Adrenal gland (tissue), 12 donors: ENCODE results near the gene PRKAR1A. TPM values are rescaled to one million over a fixed set of nuclear protein-coding genes. Genes with fewer than 3 reads are reported as not detected.

Experiments
- DNase-seq, 7 donors: peaks; one replicate each; pipeline ENCODE4 v3.0.0-alpha.2; 2019 to 2020
- H3K27ac ChIP-seq, 5 donors: fragments of 200-600 bp; sonication (generic) in 4 of 5; 1 replicate in 3 of 5; 2 replicates in 2 of 5; pipeline versions ENCODE4 v1.5.1 to v1.8.0; 2016 to 2020; ENCODE audit warnings: mild to moderate bottlenecking in 1 of 5
- H3K27me3 ChIP-seq: fragments of 200-600 bp; 2 replicates; pipeline ENCODE4 v1.8.0; 2021
- H3K36me3 ChIP-seq, 2 donors: fragments of 200-600 bp; replicated peaks in 1 of 2; 1 replicate in 1 of 2; 2 replicates in 1 of 2; pipeline versions ENCODE4 v1.5.1 to v1.8.0; 2018 to 2022
- H3K4me1 ChIP-seq, 2 donors: fragments of 200-600 bp; replicated peaks in 1 of 2; 1 replicate in 1 of 2; 2 replicates in 1 of 2; pipeline versions ENCODE4 v1.5.1 to v1.8.0; 2018 to 2021
- H3K4me3 ChIP-seq, 4 donors: fragments of 200-600 bp; sonication (generic) in 3 of 4; one replicate each; pipeline ENCODE4 v1.5.1; 2016 to 2018
- H3K9me3 ChIP-seq, 3 donors: fragments of 200-600 bp; sonication (generic) in 1 of 3; replicated peaks in 1 of 3; 1 replicate in 2 of 3; 2 replicates in 1 of 3; pipeline versions ENCODE4 v1.5.1 to v1.8.0; 2016 to 2021
- POLR2A ChIP-seq, 2 donors: fragments of 450-650 bp; IDR thresholded peaks; one replicate each; pipeline ENCODE4 v1.6.1; 2017; ENCODE audit warnings: antibody characterized with exemption in 2 of 2, mild to moderate bottlenecking in 2 of 2, moderate library complexity in 1 of 2
- WGBS, 4 donors: extraction: QIAGEN DNeasy Blood & Tissue Kit in 2 of 4; methylation state at CpG; one replicate each; pipeline versions ENCODE4 v1.1.5 to v1.1.7; 2013 to 2017; 5-methylcytosine and 5-hydroxymethylcytosine counted together
- intact Hi-C, 2 donors: fragments of 100-400 bp; cut with DNase I; formaldehyde crosslinking; loops; one replicate each; pipeline versions ENCODE4 v1.14.1 to v1.15.0; 2022 to 2023
- polyA plus RNA-seq, 3 donors: library from polyadenylated mRNA; stranded (reverse); fragments of 200-250 nt in 2 of 3; fragments of 350-450 nt in 1 of 3; fragmentation: Illumina TruSeq in 1 of 3; extraction: RNeasy Lipid Tissue Mini Kit (QIAGEN cat#74804) in 1 of 3; gene quantifications; one replicate each; pipeline ENCODE4 v1.2.3, GENCODE V29; 2013 to 2014
- total RNA-seq, 9 donors: library from RNA; depleted of rRNA in 4 of 9; stranded (reverse); fragments of >200 nt in 4 of 9; fragments of 120-200 nt in 1 of 9; fragmentation: NEBNext Ultra II Directional in 1 of 9; extraction: Animal tissue kit (Norgen Biotek cat#: 25700) in 1 of 9; gene quantifications; one replicate each; pipeline versions ENCODE4 v1.1.0 to v1.2.4, GENCODE V29; 2013 to 2023
- TF ChIP-seq, protein P1 (sequence below), 6 experiments: fragments of 450-650 bp in 4 of 6; fragments of 200-600 bp in 2 of 6; sonication (generic) in 1 of 6; IDR thresholded peaks; 1 replicate in 5 of 6; 2 replicates in 1 of 6; pipeline versions ENCODE4 v1.5.1 to v1.8.0; 2016 to 2021; ENCODE audit warnings: antibody characterized with exemption in 6 of 6, mild to moderate bottlenecking in 2 of 6, moderate library complexity in 1 of 6
- donor health status: healthy with polysubstance abuse.
- donor health status: Bipolar disorder and iron deficiency.
- donor health status: DM: yes; HTN: yes; CAD: no.
- donor health status: DM: no; HTN: no; CAD: no.
- donor health status: DM: no; HTN: no; CAD: no.
- donor health status: DM: yes; HTN: yes; CAD: no.

The PRKAR1A gene
- total and polyA plus RNA-seq, 12 donors = 56.3 to 585 (median 388) TPM

- WGBS, 4 donors = 87 to 97% (median 90%) methylated on average over 2 of the region's 2 CpGs; no CpG with 5 or more reads in 1 of the 4 donors
- TF ChIP-seq POLR2A (IDR thresholded peaks at IDR 0.05) = no peak
- TF ChIP-seq, protein P1, sequence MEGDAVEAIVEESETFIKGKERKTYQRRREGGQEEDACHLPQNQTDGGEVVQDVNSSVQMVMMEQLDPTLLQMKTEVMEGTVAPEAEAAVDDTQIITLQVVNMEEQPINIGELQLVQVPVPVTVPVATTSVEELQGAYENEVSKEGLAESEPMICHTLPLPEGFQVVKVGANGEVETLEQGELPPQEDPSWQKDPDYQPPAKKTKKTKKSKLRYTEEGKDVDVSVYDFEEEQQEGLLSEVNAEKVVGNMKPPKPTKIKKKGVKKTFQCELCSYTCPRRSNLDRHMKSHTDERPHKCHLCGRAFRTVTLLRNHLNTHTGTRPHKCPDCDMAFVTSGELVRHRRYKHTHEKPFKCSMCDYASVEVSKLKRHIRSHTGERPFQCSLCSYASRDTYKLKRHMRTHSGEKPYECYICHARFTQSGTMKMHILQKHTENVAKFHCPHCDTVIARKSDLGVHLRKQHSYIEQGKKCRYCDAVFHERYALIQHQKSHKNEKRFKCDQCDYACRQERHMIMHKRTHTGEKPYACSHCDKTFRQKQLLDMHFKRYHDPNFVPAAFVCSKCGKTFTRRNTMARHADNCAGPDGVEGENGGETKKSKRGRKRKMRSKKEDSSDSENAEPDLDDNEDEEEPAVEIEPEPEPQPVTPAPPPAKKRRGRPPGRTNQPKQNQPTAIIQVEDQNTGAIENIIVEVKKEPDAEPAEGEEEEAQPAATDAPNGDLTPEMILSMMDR (IDR thresholded peaks at IDR 0.05) = no peak
- Histone ChIP-seq H3K9me3 (no peaks in the 10 kb centered on the region), H3K27me3 (no peaks in the 10 kb centered on the region), H3K36me3 (no peaks in the 10 kb centered on the region), H3K4me1 (no peaks in the 10 kb centered on the region), H3K27ac (peak overlapping the region in 1 of 5 donors; percentile 17), H3K4me3 (no peak overlapping the region)
- no peak for DNase-seq
- intact Hi-C loops = no loop called here
Observed at GRCh38 chr17:68576137-68576536, 63.9 kb downstream of the PRKAR1A start.

DNA sequence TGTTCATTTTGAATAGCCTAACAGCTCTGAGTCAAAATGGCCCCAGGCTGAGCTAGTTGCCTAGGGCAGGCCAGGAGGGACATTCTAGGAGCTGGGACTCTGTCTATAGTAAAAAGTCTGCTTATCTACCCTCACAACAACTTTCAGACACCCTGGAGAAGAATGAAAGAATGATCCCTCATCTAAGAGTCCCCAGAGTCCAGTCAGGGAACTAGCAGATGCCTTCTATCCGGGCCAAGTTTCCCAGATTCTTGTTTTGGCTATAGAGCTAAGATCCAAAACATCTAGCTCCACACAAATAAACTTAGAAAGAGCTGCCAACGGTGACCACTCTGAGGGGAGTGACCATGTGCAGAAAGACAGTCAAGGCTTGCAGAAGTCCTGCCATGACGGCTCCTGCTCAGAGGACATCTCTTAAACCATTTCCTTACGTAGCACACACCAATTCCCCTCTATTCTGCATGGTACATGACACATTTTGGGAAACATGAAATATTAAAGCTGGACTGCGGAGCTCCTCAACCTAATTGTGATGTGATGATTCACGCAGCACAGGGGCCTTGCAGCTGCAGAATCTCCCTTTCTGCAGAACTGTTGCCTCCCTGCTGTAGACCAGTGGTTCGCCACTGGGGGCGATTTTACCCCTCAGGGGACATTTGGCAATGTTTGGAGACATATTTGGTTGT, 64.7 kb downstream of the PRKAR1A start:
- no peaks in the 10 kb centered on the region for H3K4me1 ChIP-seq
- no peak overlapping the region for H3K4me3 ChIP-seq
- H3K27me3 ChIP-seq = no peaks in the 10 kb centered on the region
- intact Hi-C loops = no loop called here
- H3K36me3 ChIP-seq = no peaks in the 10 kb centered on the region
- 70 to 78% (median 72%) methylated on average over 8 of the region's 8 CpGs for WGBS, 4 donors
- no peak for TF ChIP-seq POLR2A (IDR thresholded peaks at IDR 0.05)
- TF ChIP-seq, protein P1 (IDR thresholded peaks at IDR 0.05) = no peak
- no peak for DNase-seq
- H3K9me3 ChIP-seq = no peaks in the 10 kb centered on the region
- peak overlapping the region in 1 of 5 donors; percentile 14 for H3K27ac ChIP-seq

- WGBS, 4 donors = 73 to 91% (median 85%) methylated on average over 3 of the region's 3 CpGs
- no peak overlapping the region for H3K4me3 ChIP-seq
- TF ChIP-seq, protein P1 (IDR thresholded peaks at IDR 0.05) = no peak
- no peak for TF ChIP-seq POLR2A (IDR thresholded peaks at IDR 0.05)
- no peaks in the 10 kb centered on the region for H3K9me3 ChIP-seq
- DNase-seq = no peak
- H3K4me1 ChIP-seq = no peaks in the 10 kb centered on the region
- no peaks in the 10 kb centered on the region for H3K27me3 ChIP-seq
- H3K36me3 ChIP-seq = no peaks in the 10 kb centered on the region
- intact Hi-C loops = no loop called here
- H3K27ac ChIP-seq = no peak overlapping the region
Observed at GRCh38 chr17:68577497-68577821, 65.2 kb downstream of the PRKAR1A start.

DNA sequence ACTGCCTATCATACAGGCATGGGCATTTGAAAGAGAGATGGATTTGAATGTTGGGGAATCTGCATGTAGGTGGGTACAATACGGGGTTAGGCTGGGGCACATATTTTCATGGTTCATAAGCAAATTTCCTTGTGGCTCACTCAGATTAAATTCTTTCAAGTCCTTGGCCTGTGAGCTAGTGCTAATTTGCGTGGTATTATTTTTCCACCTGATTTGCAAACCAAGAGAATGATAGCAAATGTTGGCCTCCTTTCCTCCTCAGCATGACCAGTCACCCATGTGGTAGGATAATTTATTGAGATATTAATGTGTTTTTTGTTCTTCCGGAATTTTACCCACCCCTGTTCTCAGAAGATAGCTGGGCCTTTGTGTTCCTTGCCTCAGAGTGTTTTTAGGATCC, 66.0 kb downstream of the PRKAR1A start:
- no peaks in the 10 kb centered on the region for H3K4me1 ChIP-seq
- intact Hi-C loops = no loop called here
- H3K9me3 ChIP-seq = no peaks in the 10 kb centered on the region
- no peak for TF ChIP-seq POLR2A (IDR thresholded peaks at IDR 0.05)
- TF ChIP-seq, protein P1 (IDR thresholded peaks at IDR 0.05) = no peak
- no peak for DNase-seq
- H3K27me3 ChIP-seq = no peaks in the 10 kb centered on the region
- no peaks in the 10 kb centered on the region for H3K36me3 ChIP-seq
- 81 to 89% (median 87%) methylated on average over 3 of the region's 3 CpGs for WGBS, 4 donors
- H3K27ac ChIP-seq = no peak overlapping the region
- H3K4me3 ChIP-seq = no peak overlapping the region
